OCI-LY3 (cell line): ENCODE data around the gene SPATS2L.

Experiments
- H2AFZ ChIP-seq: fragments of 200-600, 300-600 bp; shearing (Covaris generic); 2 replicates; pipeline ENCODE4 v1.6.0; 2014; ENCODE audit warnings: antibody characterized with exemption, low read depth, low read length
- H3K27ac ChIP-seq: fragments of 200-600, 300-600 bp; sonication (generic); 2 replicates; pipeline ENCODE4 v1.5.1; 2014; ENCODE audit warnings: mild to moderate bottlenecking, low read length, moderate library complexity, mixed read lengths
- H3K27me3 ChIP-seq: fragments of 200-600, 300-600 bp; sonication (generic); 2 replicates; pipeline ENCODE4 v1.6.1; 2014; ENCODE audit warnings: low read depth, low read length, mixed read lengths
- H3K36me3 ChIP-seq: fragments of 200-600, 300-600 bp; sonication (generic); replicated peaks from 2 replicates; pipeline ENCODE3; 2014; ENCODE audit warnings: low read depth, low read length, mixed read lengths
- H3K4me1 ChIP-seq: fragments of 300-600, 200-600 bp; sonication (generic); 2 replicates; pipeline ENCODE4 v1.6.1; 2014; ENCODE audit warnings: low read length, mixed read lengths
- H3K4me2 ChIP-seq: fragments of 200-600, 300-600 bp; sonication (generic); 2 replicates; pipeline ENCODE4 v1.6.1; 2014; ENCODE audit warnings: low read length, mixed read lengths
- H3K4me3 ChIP-seq: fragments of 300-600, 200-600 bp; sonication (generic); 2 replicates; pipeline ENCODE4 v1.5.1; 2014; ENCODE audit warnings: antibody characterized with exemption, mild to moderate bottlenecking, low read length, moderate library complexity
- H3K79me2 ChIP-seq: fragments of 300-600, 200-600 bp; shearing (Covaris generic); 2 replicates; pipeline ENCODE4 v1.6.1; 2014; ENCODE audit warnings: mild to moderate bottlenecking, low read length, mixed read lengths
- H3K9ac ChIP-seq: fragments of 300-600, 200-600 bp; shearing (Covaris generic); 2 replicates; pipeline ENCODE4 v1.6.0; 2014; ENCODE audit warnings: mild to moderate bottlenecking, low read length, moderate library complexity
- H3K9me3 ChIP-seq: fragments of 200-600, 300-600 bp; shearing (Covaris generic); 2 replicates; pipeline ENCODE4 v1.6.1; 2014; ENCODE audit warnings: low read length, mixed read lengths; ENCODE audit not compliant: insufficient read depth
- H4K20me1 ChIP-seq: fragments of 200-600, 300-600 bp; sonication (generic); 2 replicates; pipeline ENCODE4 v1.6.1; 2016; ENCODE audit warnings: low read length, mixed read lengths; ENCODE audit not compliant: insufficient read depth
- CTCF ChIP-seq: fragments of 200-600, 300-600 bp; sonication (generic); IDR thresholded peaks from 2 replicates; pipeline ENCODE4 v1.5.1; 2014; ENCODE audit warnings: antibody characterized with exemption, low read length, low read depth
- EZH2phosphoT487 ChIP-seq: fragments of 200-600 bp; shearing (Covaris generic); IDR thresholded peaks from 2 replicates; pipeline ENCODE4 v1.6.1; 2018; ENCODE audit warnings: antibody characterized with exemption, mixed run types, low read depth

The SPATS2L gene

DNA sequence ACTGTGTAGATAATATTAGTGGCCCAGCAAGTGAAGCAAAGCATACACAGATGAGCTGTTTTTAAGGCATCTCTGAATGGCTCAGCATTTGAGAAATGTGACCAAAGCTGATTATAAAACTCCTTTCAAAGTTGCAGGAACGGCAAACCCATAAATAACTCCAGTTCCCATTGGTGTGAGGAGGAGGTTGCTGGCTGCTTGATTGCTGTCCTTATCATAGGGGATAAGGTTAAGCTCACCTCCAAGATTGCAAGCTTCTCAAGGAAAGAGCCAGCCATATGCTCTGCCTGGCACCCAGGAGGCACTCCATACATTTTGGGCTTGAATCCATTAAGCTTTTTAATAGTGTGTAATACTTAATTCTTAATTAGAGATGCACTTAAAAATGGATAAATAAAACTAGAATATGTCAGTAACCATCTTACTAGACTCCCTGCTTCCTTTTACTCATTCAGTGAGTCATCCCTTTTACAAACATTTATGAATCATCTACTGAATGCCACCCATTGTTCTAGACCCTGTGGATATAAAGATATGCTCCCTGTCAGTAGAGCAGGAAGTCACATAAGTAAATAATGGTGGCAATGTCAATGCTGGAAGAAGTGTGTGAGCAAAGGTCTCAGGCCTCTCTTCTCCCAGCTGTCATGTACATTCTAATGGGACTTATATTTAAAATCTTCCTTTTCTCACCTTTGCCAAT is 99.3 kb downstream of the SPATS2L start:
- H2AFZ ChIP-seq, result no peak overlapping the region

DNA sequence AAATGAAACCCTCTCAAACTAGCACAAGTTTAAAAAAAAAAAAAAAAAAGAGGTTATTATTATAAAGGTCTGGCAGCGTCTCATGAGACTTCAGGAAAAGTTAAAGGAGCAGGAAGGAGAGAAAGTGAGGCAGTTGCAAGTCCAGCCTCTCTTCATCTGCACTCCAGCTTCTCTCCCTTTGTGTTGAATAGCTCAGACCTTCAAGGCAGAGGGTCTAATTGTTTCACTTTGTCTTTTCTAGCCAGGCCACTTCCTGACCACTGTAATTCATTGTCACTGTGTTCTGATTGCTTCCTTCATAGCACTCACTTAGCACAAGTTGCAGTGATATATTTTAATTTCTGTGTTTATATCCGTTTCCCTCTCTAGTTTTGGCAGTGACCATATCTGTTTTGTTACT is 99.9 kb downstream of the SPATS2L start:
- Histone ChIP-seq H3K27ac (no peak overlapping the region), H4K20me1 (no peaks in the 10 kb centered on the region), H3K9me3 (no peaks in the 10 kb centered on the region), H3K4me3 (no peak overlapping the region), H3K27me3 (peaks cover 19% of the 10 kb centered on the region), H3K4me2 (no peak overlapping the region), H3K4me1 (no peaks in the 10 kb centered on the region), H3K36me3 (no peaks in the 10 kb centered on the region), H3K79me2 (no peaks in the 10 kb centered on the region), H3K9ac (no peak overlapping the region), H2AFZ (no peak overlapping the region)
- TF ChIP-seq CTCF, result no peak
- TF ChIP-seq EZH2phosphoT487, result no peak

More for the DNA sequence above, 99.3 kb downstream of the SPATS2L start:
- no peak for TF ChIP-seq CTCF
- TF ChIP-seq EZH2phosphoT487, result no peak
- Histone ChIP-seq H3K4me3 (no peak overlapping the region), H3K9ac (no peak overlapping the region), H3K36me3 (no peaks in the 10 kb centered on the region), H3K79me2 (no peaks in the 10 kb centered on the region), H3K4me1 (no peaks in the 10 kb centered on the region), H3K27me3 (peaks cover 19% of the 10 kb centered on the region), H4K20me1 (no peaks in the 10 kb centered on the region), H3K27ac (no peak overlapping the region), H3K4me2 (no peak overlapping the region), H3K9me3 (no peaks in the 10 kb centered on the region)

GRCh38 chr2:200408428-200409316 is 102.2 kb downstream of the SPATS2L start:
- no peaks in the 10 kb centered on the region for H3K36me3 ChIP-seq
- no peak overlapping the region for H3K4me2 ChIP-seq
- peaks cover 15% of the 10 kb centered on the region for H3K27me3 ChIP-seq
- no peak overlapping the region for H3K4me3 ChIP-seq
- no peaks in the 10 kb centered on the region for H3K4me1 ChIP-seq
- no peaks in the 10 kb centered on the region for H3K9me3 ChIP-seq
- no peak overlapping the region for H2AFZ ChIP-seq
- TF ChIP-seq EZH2phosphoT487 (no peak), CTCF (no peak)
- no peak overlapping the region for H3K9ac ChIP-seq
- no peak overlapping the region for H3K27ac ChIP-seq
- no peaks in the 10 kb centered on the region for H4K20me1 ChIP-seq
- H3K79me2 ChIP-seq, result no peaks in the 10 kb centered on the region

DNA sequence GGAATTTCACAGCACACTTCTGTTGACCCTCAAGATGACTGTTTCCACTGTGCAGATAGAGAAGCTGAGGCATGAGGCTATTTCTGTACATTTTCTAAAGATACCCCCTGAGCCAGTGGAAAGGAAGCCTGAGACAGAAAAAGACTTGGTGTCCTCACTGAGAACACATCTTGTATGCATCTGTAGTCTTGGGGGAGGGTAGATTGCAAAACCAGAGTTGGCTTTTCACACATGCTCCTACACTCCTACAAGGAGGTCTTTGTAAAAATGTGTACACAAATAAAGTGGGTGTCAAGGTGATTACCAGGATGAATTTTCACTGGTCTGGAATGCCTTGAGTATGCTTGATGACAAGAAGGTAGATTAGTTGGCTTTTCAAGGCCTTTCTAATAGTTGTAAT is 105.3 kb downstream of the SPATS2L start:
- Histone ChIP-seq H3K4me1 (no peaks in the 10 kb centered on the region), H3K9ac (no peak overlapping the region), H3K9me3 (no peaks in the 10 kb centered on the region), H3K27me3 (peaks cover 15% of the 10 kb centered on the region), H3K79me2 (no peaks in the 10 kb centered on the region), H3K4me3 (no peak overlapping the region), H3K27ac (no peak overlapping the region), H4K20me1 (no peaks in the 10 kb centered on the region), H3K36me3 (no peaks in the 10 kb centered on the region), H2AFZ (no peak overlapping the region), H3K4me2 (no peak overlapping the region)
- TF ChIP-seq EZH2phosphoT487 (no peak), CTCF (no peak)
